ENCODE results near the gene ITGA5. TPM values are rescaled to one million over a fixed set of nuclear protein-coding genes. Genes with fewer than 3 reads are reported as not detected.

Gene ITGA5
- total and polyA plus RNA-seq, 9 of the 15 experiments (the other 6 are each of a cell fraction or from before 2014, with no cell fraction given) = 9.1 to 82.1 (median 47.4) TPM

GRCh38 chr12:54360717-54361456 lies 58.2 kb downstream of the ITGA5 start (continued):
- TF ChIP-seq SMAD4 (CRISPR knock-in tag; conservative IDR thresholded peaks at IDR 0.05) (0 out of 2 replicates have a peak, but pooled peaks have one; percentile 23), NR2C1 (IDR thresholded peaks at IDR 0.05) (no peak), NR2C1 (tag; IDR thresholded peaks at IDR 0.05) (no peak), UBTF (IDR thresholded peaks at IDR 0.05; ENCODE audit: borderline replicate concordance in 1 of 2, low read depth in 2 of 2, low read length in 2 of 2) (0 out of 4 replicates have a peak, but pooled peaks of 1 of the 2 experiments have one; percentile 47), RB1 (IDR thresholded peaks at IDR 0.05; ENCODE audit: low read depth) (peak; percentile 87), BCOR (IDR thresholded peaks at IDR 0.05) (peak; percentile 16; the same call in 1 of the 2 replicates), ZNF583 (CRISPR knock-in tag; IDR thresholded peaks at IDR 0.05) (0 out of 2 replicates have a peak, but pooled peaks have one; percentile 30), GABPA (tag; conservative IDR thresholded peaks at IDR 0.05; ENCODE audit: low read depth) (no peak), MEIS2 (IDR thresholded peaks at IDR 0.05; ENCODE audit: partially characterized antibody) (peak; percentile 18), BRD9 (IDR thresholded peaks at IDR 0.05; ENCODE audit: low read depth, partially characterized antibody) (peak; percentile 90), MTA2 (IDR thresholded peaks at IDR 0.05; ENCODE audit: low read depth) (peak; percentile 21; the same call in 1 of the 2 replicates), ATF7 (IDR thresholded peaks at IDR 0.05) (0 out of 2 replicates have a peak, but pooled peaks have one; percentile 10), SMARCA4 (IDR thresholded peaks at IDR 0.05) (0 out of 2 replicates have a peak, but pooled peaks have one; percentile 30), CREM (IDR thresholded peaks at IDR 0.05; ENCODE audit: low read depth) (peak; percentile 67), ZSCAN29 (IDR thresholded peaks at IDR 0.05) (no peak), ZBTB43 (CRISPR knock-in tag; IDR thresholded peaks at IDR 0.05) (0 out of 2 replicates have a peak, but pooled peaks have one; percentile 31), LCOR (CRISPR knock-in tag; IDR thresholded peaks at IDR 0.05) (0 out of 2 replicates have a peak, but pooled peaks have one; percentile 23), STAT6 (CRISPR knock-in tag; IDR thresholded peaks at IDR 0.05) (no peak), SP1 (CRISPR knock-in tag; IDR thresholded peaks at IDR 0.05) (0 out of 2 replicates have a peak, but pooled peaks have one; percentile 54), CBX3 (IDR thresholded peaks at IDR 0.05; ENCODE audit: borderline replicate concordance in 1 of 2, low read length in 2 of 2) (peak in 1 of 2 experiments; percentile 44; a peak in 1 of 3 replicates)
- TF ChIP-seq, protein P1, sequence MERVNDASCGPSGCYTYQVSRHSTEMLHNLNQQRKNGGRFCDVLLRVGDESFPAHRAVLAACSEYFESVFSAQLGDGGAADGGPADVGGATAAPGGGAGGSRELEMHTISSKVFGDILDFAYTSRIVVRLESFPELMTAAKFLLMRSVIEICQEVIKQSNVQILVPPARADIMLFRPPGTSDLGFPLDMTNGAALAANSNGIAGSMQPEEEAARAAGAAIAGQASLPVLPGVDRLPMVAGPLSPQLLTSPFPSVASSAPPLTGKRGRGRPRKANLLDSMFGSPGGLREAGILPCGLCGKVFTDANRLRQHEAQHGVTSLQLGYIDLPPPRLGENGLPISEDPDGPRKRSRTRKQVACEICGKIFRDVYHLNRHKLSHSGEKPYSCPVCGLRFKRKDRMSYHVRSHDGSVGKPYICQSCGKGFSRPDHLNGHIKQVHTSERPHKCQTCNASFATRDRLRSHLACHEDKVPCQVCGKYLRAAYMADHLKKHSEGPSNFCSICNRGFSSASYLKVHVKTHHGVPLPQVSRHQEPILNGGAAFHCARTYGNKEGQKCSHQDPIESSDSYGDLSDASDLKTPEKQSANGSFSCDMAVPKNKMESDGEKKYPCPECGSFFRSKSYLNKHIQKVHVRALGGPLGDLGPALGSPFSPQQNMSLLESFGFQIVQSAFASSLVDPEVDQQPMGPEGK (CRISPR knock-in tag; IDR thresholded peaks at IDR 0.05; ENCODE audit: borderline replicate concordance) = no peak
